K562 (cell line): ENCODE results near the gene DOCK7. TPM values are rescaled to one million over a fixed set of nuclear protein-coding genes. Genes with fewer than 3 reads are reported as not detected.

Source experiments
- MAFG ChIP-seq: fragments of 450-650 bp; conservative IDR thresholded peaks from 2 replicates; pipeline ENCODE4 v1.6.1; 2016; ENCODE audit warnings: missing genetic modification characterization, missing compliant biosample characterization
- MEIS2 ChIP-seq: fragments of 450-650 bp; IDR thresholded peaks from 2 replicates; pipeline ENCODE4 v1.6.1; 2014; ENCODE audit warnings: mild to moderate bottlenecking; ENCODE audit not compliant: partially characterized antibody
- MYC ChIP-seq, 2 experiments: fragments of 250-450 bp in 1 of 2; sonication (Bioruptor Pico) in 1 of 2; IDR thresholded peaks; 2 replicates each; pipeline versions ENCODE4 v1.5.1 to v1.6.1; 2012 to 2021; ENCODE audit warnings: low read depth in 2 of 2, borderline replicate concordance in 1 of 2, improper control_type of control experiment in 1 of 2, low read length in 1 of 2, mild to moderate bottlenecking in 1 of 2, moderate library complexity in 1 of 2
- NFRKB ChIP-seq: fragments of 450-650 bp; IDR thresholded peaks from 2 replicates; pipeline ENCODE4 v1.6.1; 2016; ENCODE audit warnings: low read depth
- RAD51 ChIP-seq: fragments of 450-650 bp; IDR thresholded peaks from 2 replicates; pipeline ENCODE4 v1.7.1; 2016; ENCODE audit warnings: low read depth, mild to moderate bottlenecking, borderline replicate concordance
- REST ChIP-seq, 2 experiments: fragments of 450-650 bp; formaldehyde crosslinking in 1 of 2; IDR thresholded peaks; 2 replicates each; pipeline versions ENCODE4 v1.4.0 to v1.6.1; 2014 to 2020; ENCODE audit warnings: mild to moderate bottlenecking in 2 of 2, borderline replicate concordance in 1 of 2, low read depth in 1 of 2
- RFX1 ChIP-seq: fragments of 450-650 bp; IDR thresholded peaks from 2 replicates; pipeline ENCODE4 v1.6.1; 2016; ENCODE audit warnings: mild to moderate bottlenecking, moderate library complexity
- SMAD4 ChIP-seq: fragments of 250-450 bp; sonication (Bioruptor Pico); conservative IDR thresholded peaks from 2 replicates; pipeline ENCODE4 v1.8.0; 2021; ENCODE audit warnings: inconsistent platforms, mild to moderate bottlenecking, moderate library complexity
- ZNF316 ChIP-seq: fragments of 450-650 bp; IDR thresholded peaks from 2 replicates; pipeline ENCODE4 v1.6.1; 2016
- ZNF518B ChIP-seq: fragments of 250-450 bp; sonication (Bioruptor Pico); IDR thresholded peaks from 2 replicates; pipeline ENCODE4 v1.5.0; 2021; ENCODE audit warnings: mild to moderate bottlenecking, moderate library complexity
- polyA plus RNA-seq, 8 experiments: library from polyadenylated mRNA; depleted of rRNA in 4 of 8; stranded (reverse) in 5 of 8; unstranded in 3 of 8; fragments of >200 nt; fragmentation: Nextera tagmentation in 2 of 8; fragmentation: Illumina TruSeq in 1 of 8; extraction: Ambion mirVana in 2 of 8; extraction: Trizol in 1 of 8; gene quantifications; 2 replicates each; pipeline versions ENCODE4 v1.2.1 to v1.2.3, GENCODE V29; 2011 to 2014; ENCODE audit warnings: inconsistent platforms in 1 of 8, missing spikeins in 1 of 8
- total RNA-seq, 7 experiments: library from RNA; depleted of rRNA in 6 of 7; stranded (reverse); fragments of >200 nt in 6 of 7; fragmentation: Illumina TruSeq in 2 of 7; extraction: Trizol in 2 of 7; gene quantifications; 2 replicates each; pipeline versions ENCODE4 v1.2.1 to v1.2.3, GENCODE V29; 2011 to 2021; ENCODE audit warnings: low replicate concordance in 1 of 7
- TF ChIP-seq, protein P1 (sequence below): fragments of 450-650 bp; IDR thresholded peaks from 2 replicates; pipeline ENCODE4 v1.6.1; 2016
- TF ChIP-seq, protein P2 (sequence below): IDR thresholded peaks from 2 replicates; pipeline ENCODE4 v1.6.1; 2014; ENCODE audit warnings: antibody characterized with exemption

Gene DOCK7
- total and polyA plus RNA-seq, 9 of the 15 experiments (the other 6 are each of a cell fraction or from before 2014, with no cell fraction given): 4.9 to 35.1 (median 12.6) TPM

- TF ChIP-seq REST (IDR thresholded peaks at IDR 0.05; ENCODE audit: borderline replicate concordance) (peak; percentile 26; the same call in 1 of the 2 replicates), REST (CRISPR knock-in tag; IDR thresholded peaks at IDR 0.05; ENCODE audit: low read depth) (no peak), SMAD4 (0 out of 2 replicates have a peak, but pooled peaks have one; percentile 15), MEIS2 (peak; percentile 73), RAD51 (peak; percentile 77), RFX1 (no peak), ZNF518B (CRISPR knock-in tag) (no peak), NFRKB (no peak), MYC (IDR thresholded peaks at IDR 0.05; ENCODE audit: low read depth, low read length) (peak; percentile 68), MYC (CRISPR knock-in tag; IDR thresholded peaks at IDR 0.05; ENCODE audit: borderline replicate concordance, low read depth) (no peak), MAFG (tag) (peak; percentile 78), ZNF316 (peak; percentile 85)
- TF ChIP-seq, protein P1, sequence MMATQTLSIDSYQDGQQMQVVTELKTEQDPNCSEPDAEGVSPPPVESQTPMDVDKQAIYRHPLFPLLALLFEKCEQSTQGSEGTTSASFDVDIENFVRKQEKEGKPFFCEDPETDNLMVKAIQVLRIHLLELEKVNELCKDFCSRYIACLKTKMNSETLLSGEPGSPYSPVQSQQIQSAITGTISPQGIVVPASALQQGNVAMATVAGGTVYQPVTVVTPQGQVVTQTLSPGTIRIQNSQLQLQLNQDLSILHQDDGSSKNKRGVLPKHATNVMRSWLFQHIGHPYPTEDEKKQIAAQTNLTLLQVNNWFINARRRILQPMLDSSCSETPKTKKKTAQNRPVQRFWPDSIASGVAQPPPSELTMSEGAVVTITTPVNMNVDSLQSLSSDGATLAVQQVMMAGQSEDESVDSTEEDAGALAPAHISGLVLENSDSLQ: peak; percentile 89
- TF ChIP-seq, protein P2, sequence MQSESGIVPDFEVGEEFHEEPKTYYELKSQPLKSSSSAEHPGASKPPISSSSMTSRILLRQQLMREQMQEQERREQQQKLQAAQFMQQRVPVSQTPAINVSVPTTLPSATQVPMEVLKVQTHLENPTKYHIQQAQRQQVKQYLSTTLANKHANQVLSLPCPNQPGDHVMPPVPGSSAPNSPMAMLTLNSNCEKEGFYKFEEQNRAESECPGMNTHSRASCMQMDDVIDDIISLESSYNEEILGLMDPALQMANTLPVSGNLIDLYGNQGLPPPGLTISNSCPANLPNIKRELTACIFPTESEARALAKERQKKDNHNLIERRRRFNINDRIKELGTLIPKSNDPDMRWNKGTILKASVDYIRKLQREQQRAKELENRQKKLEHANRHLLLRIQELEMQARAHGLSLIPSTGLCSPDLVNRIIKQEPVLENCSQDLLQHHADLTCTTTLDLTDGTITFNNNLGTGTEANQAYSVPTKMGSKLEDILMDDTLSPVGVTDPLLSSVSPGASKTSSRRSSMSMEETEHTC: 0 out of 2 replicates have a peak, but pooled peaks have one; percentile 33
Measured at GRCh38 chr1:62621907-62622306, 66.3 kb downstream of the DOCK7 start (continued).
